Effector CD8-positive, alpha-beta T cell (primary cell): Measurements from ENCODE around the gene PRKX.
"Not testable (repeated sequence)": the region's sequence is repeated elsewhere in the genome, so short reads cannot be mapped to it uniquely, and the experiment has no call there.

ENCODE experiments used
- DNase-seq: peaks from one replicate; lab custom pipeline; 2025; lab: John Stamatoyannopoulos, UW
- total RNA-seq, 4 experiments: gene quantifications; one replicate each; lab custom pipeline; 2026; lab: John Stamatoyannopoulos, UW

PRKX gene
- 120 to 274 (median 246) reads per million in 4 experiments for total RNA-seq

- DNase-seq: peak; percentile 57
These were observed at the start of gene PRKX for GRCh38 chrX:3713225-3713936. TSS of gene PRKX (minus strand) at chrX:3713649. CDS start at chrX:3713253, 396 bp downstream.

GRCh38 chrX:3763111-3763510, 49.7 kb upstream of the PRKX start:
- no peak for DNase-seq

GRCh38 chrX:3757510-3758025, 44.1 kb upstream of the PRKX start:
- no peak for DNase-seq

GRCh38 chrX:3748052-3748559, 34.7 kb upstream of the PRKX start:
- DNase-seq: no peak

GRCh38 chrX:3743801-3744439, 30.5 kb upstream of the PRKX start:
- no peak for DNase-seq

GRCh38 chrX:3740946-3741345, 27.5 kb upstream of the PRKX start:
- not testable (repeated sequence) for DNase-seq

- DNase-seq: no peak
These were observed 25.1 kb upstream of the PRKX start for GRCh38 chrX:3738509-3738908.

- DNase-seq: not testable (repeated sequence)
These were observed 23.1 kb upstream of the PRKX start for GRCh38 chrX:3736536-3736935.

- not testable (repeated sequence) for DNase-seq
These were observed 22.4 kb upstream of the PRKX start for GRCh38 chrX:3735891-3736290.

- DNase-seq: not testable (repeated sequence)
These were observed 21.0 kb upstream of the PRKX start for GRCh38 chrX:3734456-3734855.

GRCh38 chrX:3733043-3733430, 19.6 kb upstream of the PRKX start:
- DNase-seq: no peak

GRCh38 chrX:3732326-3733042, 19.0 kb upstream of the PRKX start:
- DNase-seq: not testable (repeated sequence)

- DNase-seq: no peak
These were observed 15.0 kb upstream of the PRKX start for GRCh38 chrX:3728454-3728853.

- DNase-seq: not testable (repeated sequence)
These were observed 10.0 kb upstream of the PRKX start for GRCh38 chrX:3723460-3723859.

GRCh38 chrX:3717742-3718420, 4.4 kb upstream of the PRKX start:
- no peak for DNase-seq

- no peak for DNase-seq
These were observed 2.5 kb upstream of the PRKX start for GRCh38 chrX:3715921-3716320.

GRCh38 chrX:3714706-3715479, 1.4 kb upstream of the PRKX start:
- not testable (repeated sequence) for DNase-seq

- no peak for DNase-seq
These were observed 537 bp upstream of the PRKX start for GRCh38 chrX:3713937-3714434.

GRCh38 chrX:3712870-3713224, 602 bp downstream of the PRKX start:
- no peak for DNase-seq

- no peak for DNase-seq
These were observed 1.2 kb downstream of the PRKX start for GRCh38 chrX:3712051-3712869.
